ENCODE results near the gene RIMBP3C.
"Not testable (repeated sequence)": the region's sequence is repeated elsewhere in the genome, so short reads cannot be mapped to it uniquely, and the experiment has no call there.

The RIMBP3C gene

DNA sequence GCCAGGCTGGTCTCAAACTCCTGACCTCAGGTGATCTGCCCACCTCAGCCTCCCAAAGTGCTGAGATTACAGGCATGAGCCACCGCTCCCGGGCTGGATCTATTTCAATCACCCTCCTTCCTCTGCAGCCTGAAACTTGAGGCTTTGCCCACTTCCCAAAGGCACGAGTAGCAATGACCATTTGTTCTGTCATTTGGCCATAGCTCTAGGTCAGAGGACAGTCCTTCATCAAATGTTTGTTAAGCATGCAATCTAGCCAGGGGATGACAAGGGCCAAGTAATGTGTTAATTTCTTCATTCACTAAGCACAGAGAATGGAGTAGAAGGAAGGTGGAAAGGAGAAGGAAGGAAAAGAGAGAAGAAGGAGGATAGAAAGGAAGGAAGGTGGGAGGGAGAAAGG, 9.4 kb upstream of the RIMBP3C start:
- not testable (repeated sequence) for H3K27me3 ChIP-seq (replicated peaks; ENCODE audit: control insufficient read depth, insufficient read depth, low read length, poor library complexity, severe bottlenecking); H3K36me3 ChIP-seq (ENCODE audit: control insufficient read depth, insufficient read depth, low read length); H3K4me3 ChIP-seq (ENCODE audit: insufficient read depth, low read depth, low read length, poor library complexity, severe bottlenecking); H3K9me3 ChIP-seq (ENCODE audit: control insufficient read depth, low read length); H3K27ac ChIP-seq (ENCODE audit: insufficient read depth, low read length, poor library complexity, severe bottlenecking); H3K4me1 ChIP-seq (ENCODE audit: control insufficient read depth, insufficient read depth, low read length, poor library complexity, severe bottlenecking); DNase-seq

- not testable (repeated sequence) for DNase-seq; H3K27me3 ChIP-seq (replicated peaks; ENCODE audit: control insufficient read depth, insufficient read depth, low read length, poor library complexity, severe bottlenecking); H3K9me3 ChIP-seq (ENCODE audit: control insufficient read depth, low read length)
These were observed 8.3 kb upstream of the RIMBP3C start for GRCh38 chr22:21559345-21560125.

GRCh38 chr22:21550678-21551047, 598 bp downstream of the RIMBP3C start:
- not testable (repeated sequence) for H3K9me3 ChIP-seq (ENCODE audit: control insufficient read depth, low read length); H3K27me3 ChIP-seq (replicated peaks; ENCODE audit: control insufficient read depth, insufficient read depth, low read length, poor library complexity, severe bottlenecking); H3K36me3 ChIP-seq (ENCODE audit: control insufficient read depth, insufficient read depth, low read length); DNase-seq; H3K4me1 ChIP-seq (ENCODE audit: control insufficient read depth, insufficient read depth, low read length, poor library complexity, severe bottlenecking); H3K27ac ChIP-seq (ENCODE audit: insufficient read depth, low read length, poor library complexity, severe bottlenecking); H3K4me3 ChIP-seq (ENCODE audit: insufficient read depth, low read depth, low read length, poor library complexity, severe bottlenecking)

More at GRCh38 chr22:21559345-21560125, 8.3 kb upstream of the RIMBP3C start:
- H3K4me1 ChIP-seq (ENCODE audit: control insufficient read depth, insufficient read depth, low read length, poor library complexity, severe bottlenecking); H3K36me3 ChIP-seq (ENCODE audit: control insufficient read depth, insufficient read depth, low read length); H3K4me3 ChIP-seq (ENCODE audit: insufficient read depth, low read depth, low read length, poor library complexity, severe bottlenecking); H3K27ac ChIP-seq (ENCODE audit: insufficient read depth, low read length, poor library complexity, severe bottlenecking): not testable (repeated sequence)

DNA sequence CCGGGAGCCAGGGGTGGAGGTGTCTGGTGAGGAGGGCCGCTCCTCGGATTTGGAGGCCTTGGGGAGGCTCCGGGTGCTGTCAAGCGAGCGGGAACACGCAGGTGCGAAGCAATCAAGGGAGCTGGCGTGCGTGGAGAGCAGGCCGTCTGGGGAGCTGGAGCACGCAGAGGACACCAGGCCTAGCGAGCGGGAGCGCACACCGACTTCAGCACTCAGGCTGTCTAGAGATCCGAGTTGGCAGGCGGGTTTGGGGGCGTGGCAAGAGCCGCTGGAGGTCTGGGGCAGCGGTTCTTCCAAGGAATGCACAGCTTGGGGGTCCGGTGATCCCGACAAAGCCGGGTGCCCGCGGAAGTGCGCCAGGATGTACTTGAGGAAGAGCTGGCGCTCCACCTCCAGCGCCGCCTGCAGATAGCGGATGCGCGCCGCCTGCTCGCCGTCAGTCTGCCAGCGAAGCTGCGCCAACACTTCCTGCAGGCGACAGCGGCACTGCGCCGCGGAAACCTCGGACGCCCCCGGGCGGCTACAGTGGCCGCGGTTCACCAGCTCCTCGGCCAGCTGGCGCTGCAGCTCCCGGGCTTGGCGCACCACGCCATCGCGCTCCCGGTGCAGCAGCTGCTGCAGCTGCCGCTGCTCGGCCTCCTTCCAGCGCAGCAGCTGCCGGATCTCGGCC, 1.1 kb downstream of the RIMBP3C start:
- not testable (repeated sequence) for H3K4me3 ChIP-seq (ENCODE audit: insufficient read depth, low read depth, low read length, poor library complexity, severe bottlenecking); DNase-seq; H3K27ac ChIP-seq (ENCODE audit: insufficient read depth, low read length, poor library complexity, severe bottlenecking); H3K9me3 ChIP-seq (ENCODE audit: control insufficient read depth, low read length); H3K36me3 ChIP-seq (ENCODE audit: control insufficient read depth, insufficient read depth, low read length); H3K27me3 ChIP-seq (replicated peaks; ENCODE audit: control insufficient read depth, insufficient read depth, low read length, poor library complexity, severe bottlenecking); H3K4me1 ChIP-seq (ENCODE audit: control insufficient read depth, insufficient read depth, low read length, poor library complexity, severe bottlenecking)

DNA sequence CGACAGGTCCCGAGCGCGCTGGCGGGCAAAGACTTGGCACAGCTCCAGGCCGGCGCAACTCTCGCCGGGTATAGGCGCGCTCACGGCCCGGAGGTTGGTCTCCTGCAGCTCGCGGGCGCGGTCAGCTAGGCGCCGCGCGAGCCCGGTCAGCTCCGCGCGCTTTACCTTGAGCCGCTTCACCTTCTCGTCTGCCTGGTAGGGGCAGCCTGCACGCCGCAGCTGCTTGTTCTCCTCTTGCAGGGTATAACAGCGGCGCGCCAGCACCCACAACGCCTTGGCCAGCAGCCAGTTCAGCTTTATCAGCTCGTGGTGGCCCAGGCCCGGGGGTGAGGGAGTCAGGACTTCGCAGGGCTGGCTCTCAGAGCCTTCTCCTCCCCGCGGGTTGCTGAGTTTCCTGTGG, 1.7 kb downstream of the RIMBP3C start:
- not testable (repeated sequence) for H3K9me3 ChIP-seq (ENCODE audit: control insufficient read depth, low read length)

DNA sequence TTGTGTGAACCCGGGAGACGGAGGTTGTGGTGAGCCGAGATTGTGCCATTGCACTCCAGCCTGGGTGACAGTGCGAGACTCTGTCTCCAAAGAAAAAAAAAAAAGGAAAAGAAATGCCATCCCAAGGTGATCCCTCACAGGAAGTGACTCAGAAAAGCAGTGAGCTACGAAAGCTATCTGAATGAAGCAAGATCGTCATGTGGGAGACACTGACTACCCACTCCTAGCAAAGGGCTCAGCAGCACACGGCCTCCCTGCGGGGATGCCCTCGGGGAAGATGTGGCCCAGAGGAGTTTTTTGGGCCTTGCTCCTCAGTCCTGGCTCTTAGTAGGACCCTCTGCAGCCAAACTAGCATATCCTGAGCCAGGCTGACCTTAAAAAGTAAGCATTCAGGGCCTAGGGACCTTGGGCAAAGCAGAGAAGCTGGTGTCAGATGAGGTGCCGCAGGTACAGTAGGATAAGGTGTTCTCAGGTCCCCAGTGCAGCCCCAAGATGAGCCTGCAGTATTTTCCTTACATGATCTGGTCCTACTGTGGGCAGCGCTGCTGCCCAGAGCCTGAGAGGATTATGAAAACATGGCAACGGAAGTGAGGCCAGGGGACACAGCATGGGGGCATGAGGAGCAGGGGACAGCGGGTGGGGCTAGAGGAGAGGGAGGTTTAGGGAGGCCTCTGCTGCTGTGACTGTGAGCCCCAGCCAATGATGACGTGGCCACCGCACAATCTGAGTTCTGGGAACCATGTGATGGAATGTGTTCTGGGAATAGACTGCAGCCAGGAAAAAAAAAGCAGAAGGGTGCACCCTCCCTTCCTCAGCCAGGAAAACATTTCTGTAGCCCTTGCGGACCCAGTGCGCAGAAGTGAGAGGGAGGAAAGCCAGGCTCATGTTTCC, 6.6 kb downstream of the RIMBP3C start:
- not testable (repeated sequence) for DNase-seq; H3K9me3 ChIP-seq (ENCODE audit: control insufficient read depth, low read length)

More for the DNA sequence above, 1.7 kb downstream of the RIMBP3C start:
- H3K27ac ChIP-seq (ENCODE audit: insufficient read depth, low read length, poor library complexity, severe bottlenecking); H3K4me1 ChIP-seq (ENCODE audit: control insufficient read depth, insufficient read depth, low read length, poor library complexity, severe bottlenecking); H3K36me3 ChIP-seq (ENCODE audit: control insufficient read depth, insufficient read depth, low read length); H3K27me3 ChIP-seq (replicated peaks; ENCODE audit: control insufficient read depth, insufficient read depth, low read length, poor library complexity, severe bottlenecking); H3K4me3 ChIP-seq (ENCODE audit: insufficient read depth, low read depth, low read length, poor library complexity, severe bottlenecking); DNase-seq: not testable (repeated sequence)

DNA sequence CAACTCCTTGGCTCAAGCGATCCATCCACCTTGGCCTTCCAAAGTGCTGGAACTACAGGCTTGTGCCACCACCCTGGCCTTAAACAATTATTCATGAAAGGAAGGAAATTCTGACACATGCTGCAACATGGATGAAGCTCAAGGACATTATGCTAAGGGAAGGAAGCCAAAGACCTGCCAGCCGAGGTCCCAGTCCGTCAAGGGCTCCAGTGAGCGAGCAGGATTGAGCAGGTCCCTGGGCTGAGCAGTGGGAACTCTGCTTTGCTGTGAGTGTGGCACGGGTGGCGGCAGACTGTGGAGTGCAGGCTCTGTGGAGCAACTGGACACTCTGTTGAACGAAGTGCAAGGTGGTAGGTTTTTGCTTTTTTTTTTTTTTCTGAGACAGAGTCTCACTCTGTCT, 11.4 kb downstream of the RIMBP3C start:
- not testable (repeated sequence) for H3K36me3 ChIP-seq (ENCODE audit: control insufficient read depth, insufficient read depth, low read length); H3K4me3 ChIP-seq (ENCODE audit: insufficient read depth, low read depth, low read length, poor library complexity, severe bottlenecking); DNase-seq; H3K4me1 ChIP-seq (ENCODE audit: control insufficient read depth, insufficient read depth, low read length, poor library complexity, severe bottlenecking); H3K27ac ChIP-seq (ENCODE audit: insufficient read depth, low read length, poor library complexity, severe bottlenecking); H3K9me3 ChIP-seq (ENCODE audit: control insufficient read depth, low read length); H3K27me3 ChIP-seq (replicated peaks; ENCODE audit: control insufficient read depth, insufficient read depth, low read length, poor library complexity, severe bottlenecking)

More for the DNA sequence above, 6.6 kb downstream of the RIMBP3C start:
- not testable (repeated sequence) for H3K27ac ChIP-seq (ENCODE audit: insufficient read depth, low read length, poor library complexity, severe bottlenecking); H3K4me1 ChIP-seq (ENCODE audit: control insufficient read depth, insufficient read depth, low read length, poor library complexity, severe bottlenecking); H3K4me3 ChIP-seq (ENCODE audit: insufficient read depth, low read depth, low read length, poor library complexity, severe bottlenecking); H3K27me3 ChIP-seq (replicated peaks; ENCODE audit: control insufficient read depth, insufficient read depth, low read length, poor library complexity, severe bottlenecking); H3K36me3 ChIP-seq (ENCODE audit: control insufficient read depth, insufficient read depth, low read length)

GRCh38 chr22:21532863-21533648, 18.2 kb downstream of the RIMBP3C start:
- not testable (repeated sequence) for DNase-seq; H3K4me1 ChIP-seq (ENCODE audit: control insufficient read depth, insufficient read depth, low read length, poor library complexity, severe bottlenecking); H3K27ac ChIP-seq (ENCODE audit: insufficient read depth, low read length, poor library complexity, severe bottlenecking); H3K27me3 ChIP-seq (replicated peaks; ENCODE audit: control insufficient read depth, insufficient read depth, low read length, poor library complexity, severe bottlenecking); H3K36me3 ChIP-seq (ENCODE audit: control insufficient read depth, insufficient read depth, low read length); H3K9me3 ChIP-seq (ENCODE audit: control insufficient read depth, low read length); H3K4me3 ChIP-seq (ENCODE audit: insufficient read depth, low read depth, low read length, poor library complexity, severe bottlenecking)

- not testable (repeated sequence) for H3K4me1 ChIP-seq (ENCODE audit: control insufficient read depth, insufficient read depth, low read length, poor library complexity, severe bottlenecking); DNase-seq; H3K9me3 ChIP-seq (ENCODE audit: control insufficient read depth, low read length); H3K36me3 ChIP-seq (ENCODE audit: control insufficient read depth, insufficient read depth, low read length); H3K4me3 ChIP-seq (ENCODE audit: insufficient read depth, low read depth, low read length, poor library complexity, severe bottlenecking); H3K27me3 ChIP-seq (replicated peaks; ENCODE audit: control insufficient read depth, insufficient read depth, low read length, poor library complexity, severe bottlenecking); H3K27ac ChIP-seq (ENCODE audit: insufficient read depth, low read length, poor library complexity, severe bottlenecking)
These were observed 19.7 kb downstream of the RIMBP3C start for GRCh38 chr22:21531525-21531924.
